Measurements from ENCODE around the gene NKAIN1.

DNA sequence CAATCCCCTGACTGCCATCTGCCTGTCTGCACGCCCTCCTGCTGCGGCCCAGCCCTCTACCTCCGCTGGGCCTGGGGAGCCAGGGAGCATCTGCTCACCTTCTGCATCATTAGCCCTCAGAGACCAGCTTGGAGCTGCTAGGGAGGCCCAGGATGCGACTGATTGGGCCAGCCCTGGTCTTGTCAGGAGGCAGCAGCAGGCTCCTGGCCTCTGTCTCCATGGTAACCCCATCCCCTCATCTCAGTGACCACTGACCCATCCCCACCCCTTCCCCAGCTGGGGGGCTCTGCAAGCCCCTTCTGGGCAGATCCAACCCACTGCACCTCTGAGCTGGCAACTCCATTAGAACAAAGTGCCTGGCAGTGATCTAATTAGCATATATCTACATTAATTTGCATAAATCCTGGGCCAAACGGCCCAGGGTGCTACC, 37.7 kb downstream of the NKAIN1 start:
- TF ChIP-seq, protein P1, sequence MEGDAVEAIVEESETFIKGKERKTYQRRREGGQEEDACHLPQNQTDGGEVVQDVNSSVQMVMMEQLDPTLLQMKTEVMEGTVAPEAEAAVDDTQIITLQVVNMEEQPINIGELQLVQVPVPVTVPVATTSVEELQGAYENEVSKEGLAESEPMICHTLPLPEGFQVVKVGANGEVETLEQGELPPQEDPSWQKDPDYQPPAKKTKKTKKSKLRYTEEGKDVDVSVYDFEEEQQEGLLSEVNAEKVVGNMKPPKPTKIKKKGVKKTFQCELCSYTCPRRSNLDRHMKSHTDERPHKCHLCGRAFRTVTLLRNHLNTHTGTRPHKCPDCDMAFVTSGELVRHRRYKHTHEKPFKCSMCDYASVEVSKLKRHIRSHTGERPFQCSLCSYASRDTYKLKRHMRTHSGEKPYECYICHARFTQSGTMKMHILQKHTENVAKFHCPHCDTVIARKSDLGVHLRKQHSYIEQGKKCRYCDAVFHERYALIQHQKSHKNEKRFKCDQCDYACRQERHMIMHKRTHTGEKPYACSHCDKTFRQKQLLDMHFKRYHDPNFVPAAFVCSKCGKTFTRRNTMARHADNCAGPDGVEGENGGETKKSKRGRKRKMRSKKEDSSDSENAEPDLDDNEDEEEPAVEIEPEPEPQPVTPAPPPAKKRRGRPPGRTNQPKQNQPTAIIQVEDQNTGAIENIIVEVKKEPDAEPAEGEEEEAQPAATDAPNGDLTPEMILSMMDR (IDR thresholded peaks at IDR 0.05; ENCODE audit: low read depth, low read length): no peak
- TF ChIP-seq EZH2phosphoT487 (IDR thresholded peaks at IDR 0.05; ENCODE audit: low read depth): no peak
